Brain pericyte (primary cell): ENCODE data around the gene SLC35B2.

Source experiments
- DNase-seq: peaks from one replicate; pipeline ENCODE4 v3.0.0-alpha.2; 2012; ENCODE audit warnings: low read depth, low spot score

SLC35B2 gene

DNA sequence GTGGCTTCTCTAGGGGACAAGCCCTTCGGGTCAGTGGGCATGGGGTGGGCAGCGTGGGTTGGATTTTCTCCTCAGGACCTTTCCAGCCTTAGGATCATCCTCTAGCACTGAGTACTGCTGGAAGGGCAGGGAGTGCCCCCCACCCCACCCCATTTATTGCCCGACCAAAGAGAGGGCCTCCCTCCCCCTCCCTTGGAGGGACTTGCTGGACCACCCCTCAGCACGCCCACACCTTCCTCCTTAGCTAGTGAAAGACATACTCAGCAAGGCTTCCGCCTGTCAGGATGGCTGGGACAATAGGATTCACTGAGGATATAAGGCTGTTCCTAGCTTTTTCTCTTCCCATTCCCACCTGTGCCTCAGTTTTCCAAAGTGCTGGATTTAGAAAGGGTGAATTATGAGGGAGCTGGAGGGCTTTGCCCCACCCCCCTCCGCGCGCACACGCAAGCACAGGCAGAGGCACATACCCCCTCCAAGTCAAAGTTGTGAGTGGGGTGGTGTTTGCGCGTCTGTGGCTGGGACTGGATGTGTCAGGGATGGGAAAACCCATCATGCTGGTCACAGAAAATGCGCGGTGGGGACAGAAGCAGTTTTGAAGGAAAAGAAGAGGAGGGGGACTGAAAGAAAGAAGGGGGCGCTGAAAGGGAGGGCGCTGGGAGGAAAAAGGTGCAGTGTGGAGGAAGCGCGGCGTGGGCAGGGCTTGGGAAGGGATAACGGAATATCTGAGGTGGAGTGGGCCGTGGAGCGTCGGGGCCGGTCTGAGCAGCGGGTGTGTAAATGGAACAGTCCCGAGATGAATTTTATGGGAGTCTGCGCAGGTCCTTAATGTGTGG lies 34.6 kb downstream of the SLC35B2 start:
- no peak for DNase-seq

DNA sequence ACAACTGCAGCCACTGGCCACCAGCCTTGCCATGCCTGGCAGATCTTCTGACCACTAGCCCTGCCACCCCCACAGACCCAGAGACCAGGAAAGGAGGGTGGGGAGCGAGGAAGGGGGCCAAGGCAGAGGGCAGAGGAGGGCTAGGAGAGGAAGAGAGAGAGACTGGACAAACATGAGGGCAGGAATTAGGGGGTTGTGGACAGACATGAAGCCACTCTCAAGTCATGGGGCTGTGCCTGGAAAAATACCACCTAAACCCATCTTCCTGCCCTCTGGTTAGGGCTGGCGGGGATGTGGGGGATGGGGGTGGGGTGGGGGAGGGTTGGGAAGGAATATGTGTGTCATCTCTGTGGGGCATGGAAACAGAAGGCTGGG lies 35.4 kb downstream of the SLC35B2 start:
- no peak for DNase-seq

DNA sequence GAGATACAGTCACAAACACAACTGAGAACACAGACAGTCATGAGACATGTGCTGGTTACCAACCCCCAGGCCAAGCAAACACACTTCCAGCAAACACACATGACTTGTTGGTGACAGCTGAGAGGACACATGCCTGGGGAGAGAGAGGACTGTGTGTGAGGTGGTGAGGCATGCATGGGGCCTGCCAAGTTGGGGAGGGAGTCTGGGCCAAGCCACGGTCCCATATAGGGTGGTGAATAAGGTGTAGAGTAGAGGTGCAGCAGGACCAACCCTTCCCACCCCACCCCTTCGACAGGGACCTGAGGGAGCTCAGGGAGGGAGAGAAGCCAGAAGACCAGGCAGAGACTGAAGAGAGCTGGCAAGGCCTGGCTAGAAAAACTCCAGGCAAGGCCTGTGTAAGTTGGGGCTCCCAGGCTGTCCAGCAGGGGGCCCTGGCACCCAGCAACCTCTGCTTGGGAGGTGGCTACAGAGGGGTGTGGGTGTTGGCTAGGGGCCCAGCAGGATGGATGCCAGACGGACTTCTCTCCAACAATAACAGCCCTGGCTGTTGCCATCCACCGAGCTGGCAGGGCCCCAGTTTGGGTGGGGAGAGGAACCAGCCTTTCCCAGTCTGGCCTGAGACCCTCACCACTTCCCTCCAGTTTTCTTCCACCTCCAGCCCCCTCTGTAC lies 35.9 kb downstream of the SLC35B2 start:
- peak; percentile 50 for DNase-seq

DNA sequence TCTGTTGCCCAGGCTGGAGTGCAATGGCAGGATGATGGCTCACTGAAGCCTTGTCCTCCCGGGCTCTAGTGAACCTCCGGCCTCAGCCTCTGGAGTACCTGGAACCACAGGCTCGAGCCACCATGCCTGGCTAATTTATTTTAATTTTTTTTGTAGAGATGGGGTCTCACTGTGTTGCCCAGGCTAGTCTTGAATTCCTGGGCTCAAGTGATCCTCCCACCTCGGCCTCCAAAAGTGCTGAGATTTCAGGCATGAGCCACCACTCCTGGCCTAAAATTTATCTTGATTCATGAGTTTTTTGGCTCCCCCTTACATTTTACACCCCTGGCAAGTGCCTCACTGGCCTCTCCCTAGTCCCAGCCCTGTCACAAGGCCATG lies 36.4 kb downstream of the SLC35B2 start:
- DNase-seq: no peak

DNA sequence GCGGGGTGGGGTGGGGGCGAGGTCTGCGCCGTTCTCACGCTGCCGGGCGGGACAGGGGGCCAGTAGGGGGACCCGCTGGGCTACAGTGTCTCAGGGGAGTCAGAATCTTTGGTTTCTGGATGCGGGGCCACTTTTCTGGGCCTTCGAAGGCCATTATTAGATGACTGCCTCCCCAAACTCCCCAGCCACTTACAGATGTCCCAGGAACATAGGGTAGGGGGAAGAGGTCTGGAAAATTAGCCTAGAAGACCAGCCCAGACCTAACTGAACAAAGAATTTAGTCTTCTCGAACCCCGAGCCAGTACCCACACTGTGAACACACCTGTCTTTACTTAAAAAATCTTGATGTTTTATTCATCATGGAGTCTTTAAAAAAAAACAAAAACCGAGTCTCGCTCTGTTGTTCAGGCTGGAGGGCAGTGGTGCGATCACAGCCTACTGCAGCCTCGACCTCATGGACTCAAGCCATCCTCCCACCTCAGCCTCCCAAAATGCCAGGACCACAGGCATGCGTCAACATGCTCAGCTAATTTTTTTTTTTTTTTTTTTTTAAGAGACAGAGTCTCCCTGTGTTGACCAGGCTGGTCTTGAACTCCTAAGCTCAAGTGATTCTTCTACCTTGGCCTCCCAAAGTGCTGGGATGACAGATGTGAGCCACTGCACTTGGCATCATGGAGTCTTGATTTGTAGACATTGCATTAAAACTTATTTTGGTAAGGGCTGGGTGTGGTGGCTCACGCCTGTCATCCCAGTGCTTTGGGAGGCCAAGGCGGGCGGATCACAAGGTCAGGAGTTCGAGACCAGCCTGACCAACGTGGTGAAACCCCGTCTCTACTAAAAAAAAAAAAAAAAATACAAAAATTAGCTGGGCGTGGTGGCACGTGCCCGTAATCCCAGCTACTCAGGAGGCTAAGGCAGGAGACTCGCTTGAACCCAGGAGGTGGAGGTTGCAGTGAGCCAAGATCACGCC lies 37.2 kb downstream of the SLC35B2 start:
- DNase-seq: no peak

DNA sequence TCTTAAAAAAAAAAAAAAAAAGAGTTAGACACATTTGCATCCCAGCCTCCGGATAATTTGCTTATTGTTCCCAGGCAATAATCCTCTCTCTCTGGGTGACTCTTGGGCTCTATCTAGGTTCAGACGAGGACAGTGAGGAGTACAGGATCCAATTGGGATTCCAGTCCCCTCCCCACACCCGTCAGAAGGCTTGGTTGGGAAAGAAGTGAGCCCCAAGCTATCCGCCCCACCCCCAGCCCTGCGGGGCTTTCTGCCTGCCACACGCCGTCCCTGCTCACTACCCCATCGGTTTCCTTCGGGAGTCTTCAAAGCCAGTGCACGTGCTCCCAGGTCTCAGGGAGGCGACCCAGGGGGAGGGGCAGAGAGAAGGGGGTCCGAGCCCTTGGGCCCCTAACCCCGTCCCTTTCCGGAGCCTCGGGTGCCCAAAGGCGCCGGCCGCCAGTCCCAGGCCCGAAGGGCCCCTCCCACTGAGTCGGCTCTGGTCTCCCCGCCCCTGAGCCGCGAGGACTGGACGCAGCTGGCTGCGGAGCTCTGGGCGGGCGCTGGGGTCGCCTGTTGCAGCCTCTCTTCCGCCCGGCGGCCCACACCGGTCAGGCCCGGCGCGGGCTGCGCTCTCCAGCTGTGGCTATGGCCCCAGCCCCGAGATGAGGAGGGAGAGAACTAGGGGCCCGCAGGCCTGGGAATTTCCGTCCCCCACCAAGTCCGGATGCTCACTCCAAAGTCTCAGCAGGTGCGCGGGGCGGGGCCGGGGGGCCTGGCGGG lies 38.1 kb downstream of the SLC35B2 start:
- no peak for DNase-seq

DNA sequence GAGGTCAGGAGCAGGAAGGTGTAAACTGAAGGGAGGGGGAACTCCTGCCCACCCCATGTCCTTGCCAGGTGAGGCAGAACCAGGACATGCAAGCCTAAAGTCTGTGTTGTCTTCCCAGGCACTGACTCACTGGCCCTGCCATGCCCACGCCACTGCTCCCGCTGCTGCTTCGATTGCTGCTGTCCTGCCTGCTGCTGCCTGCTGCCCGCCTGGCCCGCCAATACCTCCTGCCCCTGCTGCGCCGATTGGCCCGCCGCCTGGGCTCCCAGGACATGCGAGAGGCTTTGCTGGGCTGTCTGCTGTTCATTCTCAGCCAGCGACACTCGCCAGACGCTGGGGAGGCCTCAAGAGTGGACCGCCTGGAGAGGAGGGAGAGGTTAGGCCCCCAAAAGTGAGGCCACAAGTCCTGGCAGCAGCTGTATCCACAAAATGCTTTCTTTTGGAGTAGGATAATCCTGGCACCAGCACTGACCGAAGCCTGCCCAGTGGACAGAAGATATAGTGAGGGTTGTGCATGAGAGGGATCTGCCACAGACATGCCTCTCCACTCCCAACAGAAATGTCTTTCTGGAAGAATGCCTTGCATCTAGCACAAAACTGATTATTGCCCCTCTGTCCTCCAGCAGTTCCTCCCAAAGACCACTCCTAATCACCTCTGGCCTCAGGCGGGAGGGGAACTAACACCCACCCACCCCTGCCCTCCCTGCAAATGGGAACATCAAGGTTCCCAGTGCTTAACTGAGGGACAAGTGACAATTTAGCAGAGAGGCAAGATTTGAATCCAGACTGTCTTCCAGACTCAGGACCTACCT lies 39.8 kb downstream of the SLC35B2 start:
- peak; percentile 43 for DNase-seq

DNA sequence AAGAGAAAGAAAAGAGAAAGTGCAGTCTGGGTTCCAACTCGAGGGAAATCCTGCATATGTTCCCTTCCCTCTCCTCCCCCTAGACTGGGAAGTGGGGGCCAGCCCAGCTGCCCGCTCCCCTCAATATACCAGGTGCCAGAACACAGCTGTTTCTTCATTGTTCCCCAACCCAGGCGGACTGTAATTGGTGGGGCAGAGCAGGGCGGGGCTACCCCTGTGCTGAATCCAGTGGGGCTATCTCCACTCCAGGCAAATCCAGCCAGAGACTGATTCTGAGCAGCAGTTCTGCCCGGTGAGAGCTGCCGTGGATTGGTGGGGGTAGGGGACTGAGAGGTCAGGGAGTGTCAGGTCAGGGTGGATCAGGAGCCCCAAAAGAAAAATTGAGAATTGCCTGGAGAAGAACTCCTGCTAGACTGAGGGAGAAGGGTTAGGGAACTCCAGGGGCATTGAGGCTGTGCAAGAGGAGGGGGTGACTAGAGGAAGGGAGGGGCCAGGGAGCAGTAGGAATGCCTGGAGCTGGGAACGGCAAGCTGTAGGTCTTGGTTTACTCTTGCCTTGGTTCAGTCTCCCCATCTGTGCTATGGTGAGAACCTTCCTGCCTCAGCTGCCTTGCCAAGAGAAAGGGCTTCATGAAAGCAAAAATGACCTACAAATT lies 40.5 kb downstream of the SLC35B2 start, which contains the start of gene MYMX:
Gene MYMX, plus strand, starts transcription at position 250 of the 655 bp plus-strand sequence. CDS start 546 bp downstream, outside the sequence.
- no peak for DNase-seq

DNA sequence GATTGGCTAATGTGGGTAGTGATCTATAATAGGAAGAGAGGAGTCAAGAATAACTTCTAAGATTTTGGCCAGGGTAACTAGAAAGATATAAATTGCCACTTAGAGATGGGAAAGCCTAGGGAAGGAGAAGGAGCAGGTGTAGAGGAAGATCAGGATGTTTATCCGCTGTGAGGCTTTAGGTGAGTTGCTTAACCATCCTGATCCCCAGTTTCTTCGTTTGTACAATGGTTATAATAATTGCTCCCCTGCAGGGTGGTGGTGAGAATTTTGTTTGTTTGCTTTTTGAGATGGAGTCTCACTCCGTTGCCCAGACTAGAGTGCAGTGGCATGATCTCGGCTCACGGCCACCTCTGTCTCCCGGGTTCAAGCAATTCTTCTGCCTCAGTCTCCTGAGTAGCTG lies 43.0 kb downstream of the SLC35B2 start:
- DNase-seq: no peak

DNA sequence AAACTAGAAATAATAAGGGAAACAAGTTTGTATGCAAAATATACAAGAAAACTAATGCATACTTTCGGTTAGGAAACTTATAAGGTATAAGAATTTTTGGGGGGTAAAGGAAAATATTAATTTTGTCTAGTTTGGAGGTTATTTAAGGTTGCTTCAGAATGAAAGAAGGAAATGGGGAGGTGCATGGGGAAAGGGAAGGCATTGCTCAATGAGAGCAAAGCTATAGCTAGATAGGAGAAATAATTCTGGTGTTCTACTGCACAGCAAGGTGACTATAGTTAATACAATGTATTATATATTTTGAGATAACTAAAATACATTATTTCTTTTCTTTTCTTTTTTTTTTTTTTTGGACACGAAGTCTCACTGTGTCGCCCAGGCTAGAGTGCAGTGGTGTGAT lies 46.0 kb downstream of the SLC35B2 start:
- DNase-seq: no peak

DNA sequence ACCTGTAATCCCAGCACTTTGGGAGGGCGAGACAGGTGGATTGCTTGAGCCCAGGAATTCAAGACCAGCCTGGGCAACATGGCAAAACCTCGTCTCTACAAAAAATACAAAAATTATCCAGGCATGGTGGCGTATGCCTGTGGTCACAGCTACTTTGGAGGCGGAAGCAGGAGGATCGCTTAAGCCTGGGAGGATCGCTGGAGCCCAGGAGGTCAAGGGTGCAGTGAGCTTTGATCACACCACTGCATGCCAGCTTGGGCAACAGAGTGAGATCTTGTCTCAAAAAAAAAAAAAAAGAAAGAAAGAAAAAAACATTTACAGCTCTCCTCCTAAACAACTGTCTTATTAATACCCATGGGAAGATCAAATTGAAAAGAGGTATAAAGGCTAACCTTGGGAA lies 49.4 kb downstream of the SLC35B2 start:
- DNase-seq: no peak
